ENCODE measurements around the gene CCDC61.

Gene CCDC61

DNA sequence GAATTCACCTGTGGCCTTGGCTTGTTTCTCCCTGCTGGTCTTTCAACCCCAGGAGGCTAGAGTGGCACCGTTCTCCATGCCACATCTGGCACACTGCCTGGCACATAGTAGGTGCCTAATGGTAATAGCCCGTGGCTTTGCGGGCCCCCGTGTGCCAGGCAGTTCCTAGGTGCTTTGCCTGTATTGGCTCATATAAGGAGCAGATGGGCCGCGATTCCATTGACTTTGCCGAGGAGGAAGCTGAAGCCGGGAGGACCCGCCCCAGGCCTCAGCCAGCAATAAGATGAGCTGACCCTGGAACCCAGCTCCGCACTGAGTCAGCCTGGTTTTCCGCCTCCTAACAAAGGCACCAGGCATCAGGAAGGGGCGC is 26.8 kb downstream of the CCDC61 start:
- no peak overlapping the region for H3K4me2 ChIP-seq
- peaks cover 2% of the 10 kb centered on the region for H3K4me1 ChIP-seq (ENCODE audit: low read depth, poor library complexity, severe bottlenecking)
- no peak overlapping the region for H3K4me3 ChIP-seq (IDR thresholded peaks at IDR 0.05; ENCODE audit: insufficient read depth, low read depth, low read length)
- H3K27me3 ChIP-seq (ENCODE audit: insufficient read depth, low read depth), result no peaks in the 10 kb centered on the region
- TF ChIP-seq, protein P1, sequence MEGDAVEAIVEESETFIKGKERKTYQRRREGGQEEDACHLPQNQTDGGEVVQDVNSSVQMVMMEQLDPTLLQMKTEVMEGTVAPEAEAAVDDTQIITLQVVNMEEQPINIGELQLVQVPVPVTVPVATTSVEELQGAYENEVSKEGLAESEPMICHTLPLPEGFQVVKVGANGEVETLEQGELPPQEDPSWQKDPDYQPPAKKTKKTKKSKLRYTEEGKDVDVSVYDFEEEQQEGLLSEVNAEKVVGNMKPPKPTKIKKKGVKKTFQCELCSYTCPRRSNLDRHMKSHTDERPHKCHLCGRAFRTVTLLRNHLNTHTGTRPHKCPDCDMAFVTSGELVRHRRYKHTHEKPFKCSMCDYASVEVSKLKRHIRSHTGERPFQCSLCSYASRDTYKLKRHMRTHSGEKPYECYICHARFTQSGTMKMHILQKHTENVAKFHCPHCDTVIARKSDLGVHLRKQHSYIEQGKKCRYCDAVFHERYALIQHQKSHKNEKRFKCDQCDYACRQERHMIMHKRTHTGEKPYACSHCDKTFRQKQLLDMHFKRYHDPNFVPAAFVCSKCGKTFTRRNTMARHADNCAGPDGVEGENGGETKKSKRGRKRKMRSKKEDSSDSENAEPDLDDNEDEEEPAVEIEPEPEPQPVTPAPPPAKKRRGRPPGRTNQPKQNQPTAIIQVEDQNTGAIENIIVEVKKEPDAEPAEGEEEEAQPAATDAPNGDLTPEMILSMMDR (conservative IDR thresholded peaks at IDR 0.05; ENCODE audit: low read depth, low read length), result no peak
- no peaks in the 10 kb centered on the region for H4K20me1 ChIP-seq (ENCODE audit: insufficient read depth)
- no peaks in the 10 kb centered on the region for H3K36me3 ChIP-seq (ENCODE audit: insufficient read depth)
- H3K79me2 ChIP-seq (ENCODE audit: insufficient read depth, low read depth), result no peaks in the 10 kb centered on the region
- no peak overlapping the region for H3K27ac ChIP-seq
- H3K9ac ChIP-seq, result no peak overlapping the region
- H2AFZ ChIP-seq (ENCODE audit: low read depth), result no peak overlapping the region

DNA sequence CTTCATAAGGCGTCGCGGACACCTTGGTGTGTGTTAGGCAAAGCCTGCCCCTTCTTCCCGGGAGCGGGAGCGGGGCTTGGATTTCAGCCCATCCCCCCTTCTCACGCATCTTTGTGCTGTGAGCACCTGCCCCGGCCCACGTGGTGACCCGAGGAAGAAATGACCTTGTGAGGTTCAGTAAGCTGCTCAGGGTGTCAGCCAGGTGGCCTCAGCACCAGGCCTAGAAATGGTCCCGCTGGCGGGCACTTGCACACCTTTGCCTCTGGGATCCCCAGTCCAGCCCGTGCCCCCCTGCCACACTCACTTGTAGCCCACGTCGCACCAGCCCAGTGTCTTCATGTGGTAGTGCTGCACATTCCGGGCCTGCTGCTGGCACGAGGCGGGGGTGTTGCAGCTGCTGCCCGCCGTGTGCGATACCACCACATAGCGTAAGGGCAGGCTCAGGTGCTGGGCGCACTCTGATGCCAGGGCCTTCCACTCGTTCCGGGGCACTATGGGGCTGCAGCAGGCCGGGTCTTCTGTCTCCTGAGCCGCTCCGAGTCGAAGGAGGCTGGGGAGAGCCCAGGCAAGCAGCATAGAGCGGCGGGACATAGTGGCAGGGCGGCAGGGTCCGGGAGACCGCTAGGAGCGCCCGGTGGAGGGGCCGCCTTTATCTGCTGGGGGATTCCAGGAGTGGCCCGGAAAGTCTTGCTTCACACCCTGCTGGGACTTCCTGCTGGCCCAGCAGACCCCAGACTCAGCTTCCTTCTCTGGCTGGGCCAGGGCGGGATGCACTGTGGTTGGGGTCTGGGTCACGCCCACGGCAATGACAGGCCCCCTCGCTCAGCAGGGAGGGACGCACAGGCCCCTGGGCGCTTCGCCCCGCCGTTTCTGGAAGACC is 27.4 kb downstream of the CCDC61 start, which contains the start of gene PGLYRP1:
TSS of gene PGLYRP1 (minus strand) at position 623 of the 880 bp plus-strand sequence. CDS start at position 591, 32 bp downstream.
- Histone ChIP-seq H3K4me1 (ENCODE audit: low read depth, poor library complexity, severe bottlenecking) (no peaks in the 10 kb centered on the region), H3K9ac (no peak within 1 kb of the TSS), H4K20me1 (ENCODE audit: insufficient read depth) (no peaks in the 10 kb centered on the region), H3K4me2 (no peak within 1 kb of the TSS), H3K27me3 (ENCODE audit: insufficient read depth, low read depth) (no peaks in the 10 kb centered on the region), H2AFZ (ENCODE audit: low read depth) (no peak within 1 kb of the TSS), H3K79me2 (ENCODE audit: insufficient read depth, low read depth) (no peaks in the 10 kb centered on the region), H3K27ac (no peak within 1 kb of the TSS), H3K4me3 (IDR thresholded peaks at IDR 0.05; ENCODE audit: insufficient read depth, low read depth, low read length) (no peak within 1 kb of the TSS), H3K36me3 (ENCODE audit: insufficient read depth) (no peaks in the 10 kb centered on the region)
- TF ChIP-seq, protein P1 (conservative IDR thresholded peaks at IDR 0.05; ENCODE audit: low read depth, low read length), result no peak

DNA sequence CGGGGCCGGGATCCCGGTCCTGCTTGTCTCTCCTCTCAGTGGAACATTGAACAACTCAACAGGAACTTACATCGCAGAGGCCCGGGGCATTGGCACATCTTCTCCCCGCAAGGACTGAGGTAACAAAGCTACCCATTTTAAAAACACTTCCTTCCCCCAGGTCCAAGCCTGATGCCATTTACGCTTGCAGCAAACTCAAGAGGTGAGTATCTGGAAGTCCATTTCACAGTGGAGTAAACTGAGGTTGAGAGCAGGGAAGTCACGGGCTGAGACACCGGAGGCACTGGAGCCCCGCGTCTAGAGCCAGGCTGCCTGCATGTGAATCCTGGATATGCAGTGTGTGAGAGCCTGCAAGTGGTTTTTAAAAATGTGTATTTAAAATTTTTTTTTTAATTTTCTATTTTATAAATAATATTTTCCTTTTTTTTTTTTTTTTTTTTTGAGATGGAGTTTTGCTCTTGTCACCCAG is 28.1 kb downstream of the CCDC61 start:
- Histone ChIP-seq H3K79me2 (ENCODE audit: insufficient read depth, low read depth) (no peaks in the 10 kb centered on the region), H3K4me1 (ENCODE audit: low read depth, poor library complexity, severe bottlenecking) (no peaks in the 10 kb centered on the region), H3K4me3 (IDR thresholded peaks at IDR 0.05; ENCODE audit: insufficient read depth, low read depth, low read length) (no peak overlapping the region), H3K4me2 (no peak overlapping the region), H3K36me3 (ENCODE audit: insufficient read depth) (no peaks in the 10 kb centered on the region), H3K27ac (no peak overlapping the region), H4K20me1 (ENCODE audit: insufficient read depth) (no peaks in the 10 kb centered on the region), H3K27me3 (ENCODE audit: insufficient read depth, low read depth) (no peaks in the 10 kb centered on the region), H2AFZ (ENCODE audit: low read depth) (no peak overlapping the region), H3K9ac (no peak overlapping the region)
- TF ChIP-seq, protein P1 (conservative IDR thresholded peaks at IDR 0.05; ENCODE audit: low read depth, low read length), result no peak

DNA sequence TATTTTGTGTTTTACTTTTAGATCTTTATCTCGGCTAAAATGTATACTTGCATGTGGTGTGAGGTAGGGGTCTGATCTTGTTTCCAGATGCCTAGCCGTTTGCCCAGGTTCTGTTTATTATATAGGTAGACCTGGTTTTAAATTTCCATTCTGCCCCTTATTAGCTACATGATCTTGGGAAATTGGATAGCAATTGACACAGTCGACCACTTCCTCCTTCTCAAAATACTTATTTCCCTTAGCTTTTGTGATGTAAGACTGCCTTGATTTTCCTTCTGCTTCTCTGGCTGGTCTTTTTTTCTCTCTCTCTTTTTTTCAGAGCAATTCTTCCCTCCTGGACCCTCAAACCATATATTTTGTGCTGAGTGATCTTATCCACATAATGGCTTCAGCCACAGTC is 30.6 kb downstream of the CCDC61 start:
- Histone ChIP-seq H2AFZ (ENCODE audit: low read depth) (no peak overlapping the region), H3K4me2 (no peak overlapping the region), H3K27me3 (ENCODE audit: insufficient read depth, low read depth) (no peaks in the 10 kb centered on the region), H4K20me1 (ENCODE audit: insufficient read depth) (no peaks in the 10 kb centered on the region), H3K79me2 (ENCODE audit: insufficient read depth, low read depth) (no peaks in the 10 kb centered on the region), H3K36me3 (ENCODE audit: insufficient read depth) (no peaks in the 10 kb centered on the region), H3K4me1 (ENCODE audit: low read depth, poor library complexity, severe bottlenecking) (no peaks in the 10 kb centered on the region), H3K4me3 (IDR thresholded peaks at IDR 0.05; ENCODE audit: insufficient read depth, low read depth, low read length) (no peak overlapping the region), H3K9ac (no peak overlapping the region), H3K27ac (no peak overlapping the region)
- TF ChIP-seq, protein P1 (conservative IDR thresholded peaks at IDR 0.05; ENCODE audit: low read depth, low read length), result no peak
